Left cardiac atrium (tissue), 4 donors: ENCODE data around the gene PRTG. TPM values are rescaled to one million over a fixed set of nuclear protein-coding genes. Genes with fewer than 3 reads are reported as not detected.
"Not testable (repeated sequence)": the region's sequence is repeated elsewhere in the genome, so short reads cannot be mapped to it uniquely, and the experiment has no call there.

ENCODE experiments used
- ATAC-seq, 2 donors: fragments of 200-7000 bp; cut with Tn5 transposase; one replicate each; pipeline ENCODE4 v1.9.1; 2020; ENCODE audit warnings: mild to moderate bottlenecking in 2 of 2, moderate library complexity in 2 of 2
- DNase-seq: peaks from one replicate; pipeline ENCODE4 v3.0.0-alpha.2; 2020
- intact Hi-C, 2 donors: fragments of 100-400 bp; cut with DNase I; formaldehyde crosslinking; loops; one replicate each; pipeline versions ENCODE4 v1.14.1 to v1.15.1; 2022 to 2023
- long read RNA-seq: library from polyadenylated mRNA; unstranded; transcript quantifications from one replicate; pipeline ENCODE4 v2.0.0, GENCODE V29; 2021
- total RNA-seq, 2 donors: library from RNA; stranded (reverse); fragmentation: NEBNext Ultra II Directional; extraction: Animal tissue kit (Norgen Biotek cat#: 25700); gene quantifications; one replicate each; pipeline ENCODE4 v1.2.1, GENCODE V29; 2021
- donor health status: DM: no; HTN: yes; CAD: no.
- donor health status: DM: no; HTN: yes; CAD: no; lungs with severe emphysema.
- donor health status: DM: yes; HTN: yes; CAD: no.
- donor health status: Dilated cardiomyopathy.

PRTG gene, protein sequence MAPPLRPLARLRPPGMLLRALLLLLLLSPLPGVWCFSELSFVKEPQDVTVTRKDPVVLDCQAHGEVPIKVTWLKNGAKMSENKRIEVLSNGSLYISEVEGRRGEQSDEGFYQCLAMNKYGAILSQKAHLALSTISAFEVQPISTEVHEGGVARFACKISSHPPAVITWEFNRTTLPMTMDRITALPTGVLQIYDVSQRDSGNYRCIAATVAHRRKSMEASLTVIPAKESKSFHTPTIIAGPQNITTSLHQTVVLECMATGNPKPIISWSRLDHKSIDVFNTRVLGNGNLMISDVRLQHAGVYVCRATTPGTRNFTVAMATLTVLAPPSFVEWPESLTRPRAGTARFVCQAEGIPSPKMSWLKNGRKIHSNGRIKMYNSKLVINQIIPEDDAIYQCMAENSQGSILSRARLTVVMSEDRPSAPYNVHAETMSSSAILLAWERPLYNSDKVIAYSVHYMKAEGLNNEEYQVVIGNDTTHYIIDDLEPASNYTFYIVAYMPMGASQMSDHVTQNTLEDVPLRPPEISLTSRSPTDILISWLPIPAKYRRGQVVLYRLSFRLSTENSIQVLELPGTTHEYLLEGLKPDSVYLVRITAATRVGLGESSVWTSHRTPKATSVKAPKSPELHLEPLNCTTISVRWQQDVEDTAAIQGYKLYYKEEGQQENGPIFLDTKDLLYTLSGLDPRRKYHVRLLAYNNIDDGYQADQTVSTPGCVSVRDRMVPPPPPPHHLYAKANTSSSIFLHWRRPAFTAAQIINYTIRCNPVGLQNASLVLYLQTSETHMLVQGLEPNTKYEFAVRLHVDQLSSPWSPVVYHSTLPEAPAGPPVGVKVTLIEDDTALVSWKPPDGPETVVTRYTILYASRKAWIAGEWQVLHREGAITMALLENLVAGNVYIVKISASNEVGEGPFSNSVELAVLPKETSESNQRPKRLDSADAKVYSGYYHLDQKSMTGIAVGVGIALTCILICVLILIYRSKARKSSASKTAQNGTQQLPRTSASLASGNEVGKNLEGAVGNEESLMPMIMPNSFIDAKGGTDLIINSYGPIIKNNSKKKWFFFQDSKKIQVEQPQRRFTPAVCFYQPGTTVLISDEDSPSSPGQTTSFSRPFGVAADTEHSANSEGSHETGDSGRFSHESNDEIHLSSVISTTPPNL
- 1 to 10 TPM; 1.1 to 1.3 TPM for total RNA-seq
- long read RNA-seq: 0 reads

DNA sequence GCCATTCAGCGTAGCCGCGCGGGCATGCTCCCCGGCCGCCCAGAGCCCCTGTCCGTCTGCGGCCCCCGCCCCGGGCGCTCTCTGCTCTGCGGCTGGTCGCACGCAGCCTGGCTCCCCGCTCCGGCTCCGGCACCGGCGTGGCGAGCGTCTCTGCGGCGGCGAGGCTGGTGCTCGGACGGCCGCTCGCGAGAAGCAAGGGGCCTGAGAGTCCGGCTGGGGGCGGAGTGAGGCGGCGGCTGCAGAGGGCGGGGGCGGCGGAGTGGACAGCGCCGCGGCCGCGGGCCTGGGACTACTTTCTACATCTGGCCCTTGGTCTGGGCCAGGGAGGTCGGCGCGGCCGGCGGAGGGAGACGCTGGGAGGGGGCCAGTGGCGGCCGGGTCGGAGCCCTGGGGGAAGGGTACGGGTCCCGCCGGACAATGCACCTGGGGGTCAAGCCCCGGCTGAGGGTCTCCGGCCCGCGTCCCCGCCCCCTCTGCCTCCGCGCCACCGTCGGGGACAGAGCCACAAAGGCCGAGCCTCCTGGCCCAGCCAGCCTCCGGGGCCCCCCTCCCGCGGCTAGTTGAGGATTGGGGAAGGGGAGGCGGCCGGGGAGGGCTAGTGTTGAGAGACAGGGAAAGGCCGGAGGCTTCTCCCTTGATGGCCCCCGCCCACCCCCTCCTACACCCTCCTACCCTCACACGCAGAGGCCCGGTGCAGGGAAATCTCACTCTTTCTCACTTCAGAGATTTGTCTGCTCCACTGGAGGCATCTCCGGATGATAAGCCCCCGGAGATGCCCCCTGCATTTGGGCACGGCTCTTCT is at the start of gene PRTG:
Gene PRTG, minus strand, starts transcription at position 226 of the 802 bp plus-strand sequence. Its CDS starts 221 bp downstream, at position 5.
- peak; percentile 80 for DNase-seq
- peak; percentile 96 to 97 for ATAC-seq
- intact Hi-C loops: no loop called here

GRCh38 chr15:55791551-55792400 is 48.8 kb upstream of the PRTG start:
- intact Hi-C loops: no loop called here
- DNase-seq (no peak), ATAC-seq (peak in 1 of 2 donors; percentile 43)

GRCh38 chr15:55789066-55789660 is 46.2 kb upstream of the PRTG start:
- peak; percentile 29 for DNase-seq
- intact Hi-C loops: no loop called here
- ATAC-seq: no peak

DNA sequence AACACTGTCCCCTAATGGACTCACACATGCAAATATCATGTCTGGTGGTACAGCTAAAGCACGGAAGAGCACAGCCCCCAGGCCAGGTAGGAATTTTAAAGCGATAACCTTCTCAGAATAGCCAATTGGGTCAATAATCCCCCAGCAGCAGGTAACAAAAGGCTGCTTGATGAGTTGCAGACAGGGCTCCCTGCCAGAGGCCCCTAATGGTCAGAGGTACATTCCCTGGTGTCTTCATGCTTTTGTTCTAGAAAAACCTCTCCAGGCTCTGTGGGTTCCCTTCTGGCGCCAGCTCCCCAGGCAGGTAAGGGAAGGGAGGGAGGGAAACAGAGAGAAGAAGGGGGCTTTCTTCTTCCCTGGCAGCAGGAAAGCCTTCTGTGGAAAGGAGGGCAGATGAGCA is 43.4 kb upstream of the PRTG start:
- intact Hi-C loops: no loop called here
- ATAC-seq (no peak), DNase-seq (no peak)

DNA sequence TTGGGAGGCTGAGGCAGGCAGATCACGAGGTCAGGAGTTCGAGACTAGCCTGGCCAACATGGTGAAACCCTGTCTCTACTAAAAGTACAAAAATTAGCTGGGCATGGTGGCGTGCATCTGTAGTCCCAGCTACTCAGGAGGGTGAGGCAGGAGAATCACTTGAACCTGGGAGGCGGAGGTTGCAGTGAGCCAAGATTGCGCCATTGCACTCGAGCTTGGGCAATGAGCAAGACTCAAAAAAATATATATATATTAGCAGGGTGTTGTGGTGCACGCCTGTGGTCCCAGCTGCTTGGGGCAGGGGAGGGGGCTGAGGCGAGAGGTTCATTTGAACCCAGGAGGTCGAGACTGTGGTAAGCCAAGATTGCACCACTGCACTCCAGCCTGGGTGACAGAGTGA is 42.6 kb upstream of the PRTG start:
- ATAC-seq, DNase-seq, intact Hi-C loops: not testable (repeated sequence)

DNA sequence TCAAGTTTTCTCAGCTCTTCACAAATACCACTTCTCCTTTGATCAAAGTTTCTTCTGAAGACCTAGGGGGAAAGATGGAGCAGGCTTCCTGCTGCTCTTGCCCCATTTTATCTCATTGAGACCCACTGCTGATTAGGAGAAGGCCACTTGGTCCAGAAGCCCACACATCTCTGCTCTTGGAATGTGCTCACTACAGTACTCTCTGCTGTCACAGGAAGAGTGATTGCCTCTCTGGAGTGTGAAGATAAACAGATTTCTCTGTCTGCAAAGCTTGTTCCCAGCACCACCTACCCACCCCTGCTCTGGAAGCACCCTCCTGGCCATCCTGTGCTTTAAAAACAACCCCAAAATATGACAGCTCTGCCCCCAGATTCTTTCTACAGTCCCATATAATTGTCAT is 41.3 kb upstream of the PRTG start:
- intact Hi-C loops: no loop called here
- DNase-seq (no peak), ATAC-seq (no peak)

DNA sequence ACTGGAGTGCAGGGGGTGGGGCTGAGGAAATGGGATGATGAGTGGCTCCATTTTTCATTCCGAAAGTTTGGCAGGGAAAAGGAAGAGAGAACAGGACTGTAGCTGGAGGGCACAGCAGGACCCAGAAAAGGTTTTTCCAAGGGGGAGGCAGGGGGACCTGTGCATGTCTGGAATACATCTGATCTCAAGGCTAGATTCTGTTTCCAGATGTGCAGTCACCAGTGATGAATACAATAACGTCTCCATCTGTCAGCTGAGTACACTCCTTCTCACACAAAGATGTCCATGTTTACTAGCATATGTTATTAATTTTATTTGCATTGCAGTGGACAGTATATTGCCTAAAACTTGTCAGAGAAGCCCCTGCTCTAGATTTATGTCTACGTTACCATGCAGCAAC is 39.9 kb upstream of the PRTG start:
- DNase-seq: no peak
- no peak for ATAC-seq
- intact Hi-C loops: no loop called here

DNA sequence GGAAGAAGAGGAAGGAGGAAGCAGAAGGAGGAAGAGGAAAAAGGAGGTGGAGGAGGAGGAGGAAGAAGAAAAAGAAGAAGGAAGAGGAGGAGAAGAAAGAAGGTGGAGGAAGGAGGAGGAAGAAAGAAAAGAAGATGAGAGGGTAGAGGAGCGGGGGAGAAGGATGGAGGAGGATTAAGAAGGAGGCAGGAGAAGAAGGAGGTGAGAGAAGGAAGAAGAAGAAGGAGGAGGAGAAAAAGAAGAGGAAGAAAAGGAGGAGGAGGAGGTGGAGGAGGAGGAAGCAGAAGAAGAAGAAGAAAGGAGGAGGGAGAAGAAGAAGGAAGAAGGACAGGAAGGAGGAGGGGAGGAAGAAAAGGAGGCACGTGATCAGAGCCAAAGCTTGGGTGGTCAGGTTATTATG is 37.3 kb upstream of the PRTG start:
- no peak for DNase-seq
- intact Hi-C loops: no loop called here
- ATAC-seq: no peak

GRCh38 chr15:55778932-55779331 is 36.0 kb upstream of the PRTG start:
- no peak for DNase-seq
- no peak for ATAC-seq
- intact Hi-C loops: no loop called here

DNA sequence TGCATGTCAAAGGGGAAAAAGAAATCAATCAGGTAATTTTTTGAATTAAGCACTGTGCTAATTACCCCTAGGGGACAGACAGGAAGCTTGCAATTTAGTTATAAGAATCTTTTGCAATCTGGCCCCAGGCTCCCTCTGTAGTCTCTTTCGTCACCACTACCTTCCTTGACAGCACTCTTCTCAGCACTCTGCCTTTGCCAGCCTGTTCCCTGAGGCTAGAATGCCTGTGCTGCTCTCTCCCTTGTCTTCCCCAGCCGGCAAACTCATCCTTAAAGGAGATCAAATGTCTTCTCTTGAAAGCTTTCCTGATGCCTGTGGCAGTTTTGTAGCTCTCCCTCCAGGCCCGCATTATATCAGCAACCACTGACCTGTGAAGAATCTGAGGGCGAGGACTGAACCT is 32.4 kb upstream of the PRTG start:
- DNase-seq (no peak), ATAC-seq (no peak)
- intact Hi-C loops: no loop called here

DNA sequence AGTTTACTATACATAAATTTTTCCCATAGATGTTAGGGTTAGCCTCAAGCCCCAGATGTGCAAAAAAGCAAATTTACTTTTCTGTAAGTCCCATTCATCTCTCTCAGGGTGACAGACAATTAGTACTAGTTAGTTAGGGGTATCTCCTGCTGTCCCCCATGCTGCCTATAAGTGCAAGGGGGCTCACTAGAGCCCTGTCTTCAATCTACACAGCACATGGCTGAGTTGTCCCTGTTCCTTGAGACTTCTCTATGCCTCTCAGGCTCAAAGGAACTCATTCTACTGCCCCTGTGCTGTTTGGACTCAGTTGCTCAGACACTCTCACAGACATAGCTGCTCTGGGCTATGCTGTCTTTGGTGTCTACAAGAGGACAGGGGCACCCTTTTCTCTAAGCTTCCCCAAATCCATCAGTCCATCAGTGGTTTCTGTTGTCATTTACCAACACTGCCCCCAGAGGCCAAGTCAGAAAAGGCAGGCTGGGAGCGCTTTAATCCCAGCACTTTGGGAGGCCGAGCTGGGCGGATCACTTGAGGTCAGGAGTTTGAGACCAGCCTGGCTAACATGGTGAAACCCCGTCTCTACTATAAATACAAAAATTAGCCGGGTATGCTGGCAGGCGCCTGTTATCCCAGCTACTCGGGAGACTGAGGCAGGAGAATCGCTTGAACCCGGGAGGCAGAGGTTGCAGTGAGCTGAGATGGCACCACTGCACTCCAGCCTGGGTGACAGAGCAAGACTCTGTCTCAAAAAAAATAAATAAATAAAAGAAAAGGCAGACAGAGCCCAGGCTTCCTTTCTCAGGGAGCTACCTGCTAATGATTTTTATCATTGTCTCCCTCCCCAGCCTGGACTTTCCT is 31.4 kb upstream of the PRTG start:
- DNase-seq (peak; percentile 32), ATAC-seq (no peak)
- intact Hi-C loops: no loop called here

- ATAC-seq: no peak
- no peak for DNase-seq
- intact Hi-C loops: no loop called here
These were observed 27.9 kb upstream of the PRTG start for GRCh38 chr15:55770806-55771205.

- DNase-seq: no peak
- intact Hi-C loops: no loop called here
- ATAC-seq: no peak
These were observed 27.3 kb upstream of the PRTG start for GRCh38 chr15:55770261-55770660.

DNA sequence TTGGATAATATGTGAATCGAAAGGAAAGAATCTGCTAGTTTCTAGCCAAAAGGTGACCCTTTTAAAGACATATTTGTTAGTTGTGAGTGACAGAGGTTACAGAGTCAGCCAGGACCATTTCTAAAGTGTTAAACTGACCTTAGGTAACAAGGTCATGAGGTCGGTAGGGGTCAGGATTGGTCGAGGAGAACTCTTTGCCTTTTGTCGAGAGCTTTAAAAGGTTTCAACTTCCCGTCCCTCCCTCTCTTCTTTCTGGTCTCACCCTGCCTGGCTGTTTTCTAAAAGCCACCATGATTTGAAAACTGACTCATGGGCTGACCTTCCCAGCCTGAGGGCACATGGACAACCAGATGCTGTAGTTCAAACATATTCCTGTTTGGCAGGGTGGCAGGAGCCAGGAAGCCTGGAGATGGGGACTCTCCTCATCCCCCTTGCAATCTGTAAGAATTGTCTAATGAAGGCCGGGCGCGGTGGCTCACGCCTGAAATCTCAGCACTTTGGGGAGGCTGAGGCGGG is 25.8 kb upstream of the PRTG start:
- ATAC-seq (no peak), DNase-seq (no peak)
- intact Hi-C loops: no loop called here

- no peak for DNase-seq
- intact Hi-C loops: no loop called here
- no peak for ATAC-seq
These were observed 23.7 kb upstream of the PRTG start for GRCh38 chr15:55766676-55767075.

DNA sequence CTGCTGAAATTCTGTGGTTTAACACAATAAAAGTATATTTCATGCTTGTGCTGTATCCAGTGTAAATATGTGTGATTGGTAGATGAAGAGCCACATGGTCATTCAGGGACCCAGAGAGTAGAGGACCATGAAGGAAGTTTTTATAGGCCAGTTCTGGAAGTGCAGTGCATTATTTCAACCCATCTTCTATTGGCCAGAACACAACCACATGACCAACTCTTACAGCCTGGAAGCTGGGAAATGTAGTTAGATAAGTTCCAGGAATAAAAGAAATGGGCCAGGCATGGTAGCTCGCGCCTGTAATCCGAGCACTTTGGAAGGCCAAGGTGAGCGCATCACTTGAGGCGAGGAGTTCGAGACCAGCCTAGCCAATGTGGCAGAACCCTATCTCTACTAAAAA is 21.4 kb upstream of the PRTG start:
- ATAC-seq (no peak), DNase-seq (no peak)

DNA sequence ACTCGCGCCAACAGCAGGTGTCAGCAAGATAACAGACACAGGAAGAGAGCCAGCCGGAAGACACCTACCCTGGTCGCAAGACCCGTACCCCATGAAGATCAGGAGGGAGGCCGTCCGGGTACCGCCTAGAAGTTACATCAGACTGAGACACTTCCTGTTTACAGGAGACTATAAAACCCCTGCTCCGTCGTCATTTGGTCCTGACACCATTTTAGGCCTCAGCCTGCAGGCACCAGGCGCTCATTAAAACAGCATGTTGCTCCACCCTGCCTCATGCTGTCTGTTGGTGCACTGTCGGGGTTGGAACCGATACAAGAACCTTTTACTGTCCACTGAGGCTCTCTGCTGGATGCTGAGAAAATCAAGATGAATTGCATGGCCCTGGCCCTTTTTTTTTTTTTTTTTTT is 15.6 kb upstream of the PRTG start:
- no peak for ATAC-seq

More for the DNA sequence above, 21.4 kb upstream of the PRTG start:
- intact Hi-C loops: no loop called here

More for the DNA sequence above, 15.6 kb upstream of the PRTG start:
- intact Hi-C loops: no loop called here
- no peak for DNase-seq
